Activated CD8-positive, alpha-beta T cell treated with anti-CD3 and anti-CD28 coated beads, Interleukin-2, amount 10 ng/mL, durations not matched to agents 7 days and 5 days (primary cell): ENCODE results near the gene LAPTM4A. TPM values are rescaled to one million over a fixed set of nuclear protein-coding genes. Genes with fewer than 3 reads are reported as not detected.
A peak's percentile ranks its signal among the peaks of the same experiment; 100 is the strongest.

Source experiments
- ATAC-seq: fragments of 150-1000 bp; cut with Tn5 transposase; one replicate; pipeline ENCODE4 v1.10.0; 2021; ENCODE audit warnings: moderate library complexity
- CTCF ChIA-PET: fragments of 350-600 bp; sonication (Branson Sonifier 250); formaldehyde crosslinking; loops from one replicate; lab custom pipeline; 2021; ENCODE audit warnings: antibody characterized with exemption; lab: Charles Lee
- POLR2A ChIA-PET: fragments of 350-600 bp; sonication (Branson Sonifier 250); formaldehyde crosslinking; loops from one replicate; lab custom pipeline; 2021; ENCODE audit warnings: antibody characterized with exemption; lab: Charles Lee
- DNase-seq: peaks from one replicate; pipeline ENCODE4 v3.0.0-alpha.2; 2020
- H3K27ac Mint-ChIP-seq: one replicate; pipeline ENCODE4 v1.8.0; 2021; ENCODE audit warnings: mild to moderate bottlenecking, mixed read lengths
- H3K27me3 Mint-ChIP-seq: one replicate; pipeline ENCODE4 v1.8.0; 2021; ENCODE audit warnings: low read depth, mixed read lengths
- H3K36me3 Mint-ChIP-seq: one replicate; pipeline ENCODE4 v1.8.0; 2021; ENCODE audit warnings: low read depth, mixed read lengths
- H3K4me1 Mint-ChIP-seq: one replicate; pipeline ENCODE4 v1.8.0; 2021; ENCODE audit warnings: low read depth, mixed read lengths
- H3K4me3 Mint-ChIP-seq: one replicate; pipeline ENCODE4 v1.8.0; 2021; ENCODE audit warnings: mild to moderate bottlenecking, mixed read lengths
- H3K9me3 Mint-ChIP-seq: one replicate; pipeline ENCODE4 v1.8.0; 2022; ENCODE audit warnings: mixed read lengths; ENCODE audit not compliant: insufficient read depth
- total RNA-seq, 2 experiments: library from RNA; stranded (reverse); gene quantifications; one replicate each; pipeline ENCODE4 v1.2.3, GENCODE V29; 2021

Gene LAPTM4A
- total RNA-seq, 2 experiments from 2014 or later: 19.8 to 21.1 TPM

DNA sequence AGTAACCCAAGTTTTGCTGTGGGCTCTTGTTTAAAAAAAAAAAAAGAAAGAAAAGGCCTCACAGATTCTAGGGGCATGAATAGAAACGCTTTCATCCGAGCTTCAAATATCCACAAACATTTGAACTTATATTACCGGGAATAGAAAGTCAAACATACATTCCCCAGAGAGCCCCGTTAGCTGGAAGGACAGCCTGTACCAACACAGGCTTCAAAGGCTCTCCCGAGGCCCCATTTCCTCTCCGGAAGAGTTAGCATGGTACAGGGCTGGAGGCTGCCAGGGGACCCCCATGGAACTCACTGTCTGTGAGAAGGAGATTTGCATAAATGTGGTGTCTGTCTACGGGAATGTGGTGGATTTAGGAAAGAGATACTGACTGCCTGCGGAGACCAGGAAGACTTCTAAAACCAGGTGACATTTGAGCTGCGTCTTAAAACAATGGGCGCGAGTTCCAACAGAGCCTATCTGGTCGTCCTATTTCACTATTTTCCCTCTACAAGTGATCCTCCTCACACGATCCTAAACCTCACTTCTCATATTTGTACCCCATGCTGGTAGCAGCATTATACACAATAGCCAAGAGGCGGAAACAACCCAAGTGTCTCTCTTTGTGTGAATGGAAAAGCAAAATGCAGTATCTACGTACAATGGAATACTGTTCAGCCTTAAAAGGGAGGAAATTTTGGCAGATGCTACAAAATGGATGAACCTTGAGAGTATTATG is 38.1 kb downstream of the LAPTM4A start:
- no peak overlapping the region for H3K27ac Mint-ChIP-seq
- DNase-seq: no peak
- H3K9me3 Mint-ChIP-seq: no peaks in the 10 kb centered on the region
- no peak for ATAC-seq
- peaks cover 48% of the 10 kb centered on the region for H3K27me3 Mint-ChIP-seq
- ChIA-PET POLR2A (no interaction called here), CTCF (interaction anchor here (0.9 to 3.7 kb wide), 6 partner anchors 21 to 87 kb away, joined by 3 to 34 read pairs (median 10); no protein-coding TSS in a partner anchor)
- peaks cover 12% of the 10 kb centered on the region for H3K4me1 Mint-ChIP-seq
- H3K4me3 Mint-ChIP-seq: peak overlapping the region; percentile 60
- no peaks in the 10 kb centered on the region for H3K36me3 Mint-ChIP-seq

DNA sequence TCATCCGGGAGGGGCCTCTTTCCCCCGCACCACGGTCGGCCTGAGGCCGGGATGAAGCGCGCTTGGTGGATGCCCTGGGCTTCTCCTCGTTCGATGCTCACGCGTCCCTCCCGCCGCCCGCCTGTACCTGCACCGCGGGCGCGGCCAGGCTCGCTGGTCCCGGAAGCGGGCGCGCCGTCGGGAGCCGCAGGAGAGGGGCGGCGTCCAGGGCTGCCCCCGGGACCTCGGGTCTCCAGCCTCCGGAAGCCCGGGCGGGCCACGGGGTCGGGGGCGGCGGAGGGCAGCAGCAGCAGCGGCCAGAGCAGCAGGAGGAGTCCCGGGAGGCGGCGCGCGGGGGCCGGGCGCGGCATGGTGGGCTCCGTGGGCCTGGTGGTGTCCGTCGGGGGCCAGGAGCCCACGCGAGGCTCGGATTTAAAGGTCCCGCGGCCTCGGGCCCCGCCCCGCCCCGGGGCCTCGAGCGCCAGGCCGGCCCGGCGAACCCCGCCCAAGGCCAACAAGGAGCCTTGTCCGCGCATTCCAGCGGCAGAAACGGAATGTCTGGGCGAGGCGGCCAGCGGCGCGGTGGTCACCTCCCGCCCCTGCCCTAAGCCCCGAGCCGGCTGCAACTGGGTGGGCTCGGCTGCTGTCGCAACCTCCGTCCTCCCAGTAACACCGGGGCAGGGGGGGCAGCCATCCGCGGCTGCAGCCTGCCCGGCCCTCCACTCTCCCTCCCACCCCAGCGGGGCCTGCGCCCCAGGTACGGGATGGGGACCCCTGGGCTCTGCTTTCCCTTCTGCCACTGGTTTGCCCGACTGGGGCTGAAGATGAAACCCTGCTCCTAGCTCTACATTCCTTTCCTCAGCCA is 38.9 kb downstream of the LAPTM4A start, which contains the start of gene MATN3:
TSS of gene MATN3 (minus strand) at position 387 of the 844 bp plus-strand sequence. CDS start at position 350, 37 bp downstream.
- ATAC-seq (peak; percentile 71), DNase-seq (no peak)
- CTCF ChIA-PET: interaction anchor here (0.9 to 3.7 kb wide), 4 partner anchors 35 to 88 kb away, joined by 3 to 17 read pairs (median 3); no protein-coding TSS in a partner anchor
- no peaks in the 10 kb centered on the region for H3K36me3 Mint-ChIP-seq
- H3K4me1 Mint-ChIP-seq: peaks cover 12% of the 10 kb centered on the region
- no peak within 1 kb of the TSS for H3K27ac Mint-ChIP-seq
- H3K27me3 Mint-ChIP-seq: peaks cover 53% of the 10 kb centered on the region
- no peaks in the 10 kb centered on the region for H3K9me3 Mint-ChIP-seq
- peak within 1 kb of the TSS; percentile 60 for H3K4me3 Mint-ChIP-seq
- POLR2A ChIA-PET: no interaction called here

DNA sequence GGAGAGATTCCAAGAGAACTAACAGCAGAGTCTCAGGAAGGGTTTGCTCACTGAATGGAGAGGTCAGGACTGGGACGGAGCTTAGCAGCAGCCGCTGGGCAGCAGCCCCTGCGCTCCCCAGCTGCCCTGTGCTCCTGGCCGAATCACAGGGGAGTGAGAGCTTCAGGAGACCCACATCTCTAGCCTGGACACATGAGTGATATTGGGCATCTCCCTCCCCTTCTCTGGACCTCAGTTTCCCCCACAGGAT is 39.5 kb downstream of the LAPTM4A start:
- DNase-seq: no peak
- CTCF ChIA-PET: no interaction called here
- H3K27me3 Mint-ChIP-seq: peaks cover 54% of the 10 kb centered on the region

DNA sequence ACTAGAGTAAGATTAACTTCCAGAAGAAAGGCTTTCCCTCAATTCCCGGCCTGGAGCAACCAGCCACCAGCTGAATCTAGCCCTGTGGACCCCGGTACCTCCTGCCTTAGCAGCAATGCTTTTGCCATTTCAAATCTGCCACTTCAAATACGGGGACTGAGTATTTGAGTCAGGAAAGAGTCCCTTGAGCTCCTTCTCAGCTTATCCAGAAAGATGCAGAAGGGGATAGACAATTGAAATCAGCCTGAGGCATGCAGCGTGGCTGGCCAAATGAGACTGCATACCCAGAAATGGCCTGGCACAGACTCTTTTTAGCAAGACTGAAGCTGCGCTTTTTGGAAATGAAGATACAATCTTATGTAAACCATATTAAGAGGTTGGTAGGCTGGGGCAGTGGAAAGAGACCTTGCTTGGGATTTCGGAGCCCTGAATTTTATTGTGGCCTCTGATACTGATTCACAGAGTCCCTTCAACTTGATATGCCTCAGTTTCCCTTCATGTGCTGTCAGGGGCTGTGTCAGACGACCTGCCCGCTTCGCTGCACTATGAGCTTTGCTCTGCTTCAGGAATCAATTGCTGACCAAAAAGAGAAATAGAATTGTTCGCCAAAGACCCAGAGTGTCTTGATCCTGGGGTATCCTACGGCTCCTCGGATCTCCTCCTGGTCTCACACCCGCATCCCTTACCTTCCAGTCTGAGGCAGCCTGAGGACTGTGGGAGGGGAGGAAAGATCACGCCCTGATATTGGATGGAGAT is 40.0 kb downstream of the LAPTM4A start:
- DNase-seq: no peak
- Mint-ChIP-seq H3K27ac (no peak overlapping the region), H3K9me3 (no peaks in the 10 kb centered on the region), H3K27me3 (peaks cover 54% of the 10 kb centered on the region), H3K4me1 (peaks cover 12% of the 10 kb centered on the region), H3K36me3 (no peaks in the 10 kb centered on the region), H3K4me3 (peak overlapping the region; percentile 56)
- POLR2A ChIA-PET: no interaction called here
- CTCF ChIA-PET: interaction anchor here (1.1 kb wide), 1 partner anchor 55 kb away, joined by 3 read pairs; no protein-coding TSS in a partner anchor
- no peak for ATAC-seq

More for the DNA sequence above, 39.5 kb downstream of the LAPTM4A start:
- Mint-ChIP-seq H3K36me3 (no peaks in the 10 kb centered on the region), H3K4me3 (peak overlapping the region; percentile 56), H3K27ac (no peak overlapping the region), H3K4me1 (peaks cover 12% of the 10 kb centered on the region), H3K9me3 (no peaks in the 10 kb centered on the region)
- ATAC-seq: no peak
- POLR2A ChIA-PET: no interaction called here

DNA sequence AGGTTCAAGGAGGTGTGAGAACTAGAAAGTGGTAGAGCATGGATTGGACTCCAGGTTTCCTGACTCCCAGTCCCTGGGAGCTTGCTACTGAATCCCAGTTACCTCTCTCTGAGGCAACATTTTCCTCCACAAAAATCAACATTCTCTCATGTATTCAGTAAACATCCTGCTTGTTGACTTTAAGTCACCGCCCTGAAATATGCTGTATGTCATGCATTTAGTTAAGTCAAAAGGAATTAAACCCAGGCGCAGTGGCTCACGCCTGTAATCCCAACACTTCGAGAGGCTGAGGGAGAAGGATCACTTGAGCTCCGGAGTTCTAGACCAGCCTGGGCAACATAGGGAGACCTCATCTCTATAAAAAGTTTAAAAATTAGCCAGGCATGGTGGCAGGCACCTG is 42.7 kb downstream of the LAPTM4A start:
- ATAC-seq (no peak), DNase-seq (no peak)
- CTCF ChIA-PET: no interaction called here
- H3K4me1 Mint-ChIP-seq: peaks cover 12% of the 10 kb centered on the region
- H3K36me3 Mint-ChIP-seq: no peaks in the 10 kb centered on the region
- no peaks in the 10 kb centered on the region for H3K9me3 Mint-ChIP-seq
- POLR2A ChIA-PET: no interaction called here
- H3K27me3 Mint-ChIP-seq: peaks cover 44% of the 10 kb centered on the region
- H3K27ac Mint-ChIP-seq: no peak overlapping the region
- no peak overlapping the region for H3K4me3 Mint-ChIP-seq

DNA sequence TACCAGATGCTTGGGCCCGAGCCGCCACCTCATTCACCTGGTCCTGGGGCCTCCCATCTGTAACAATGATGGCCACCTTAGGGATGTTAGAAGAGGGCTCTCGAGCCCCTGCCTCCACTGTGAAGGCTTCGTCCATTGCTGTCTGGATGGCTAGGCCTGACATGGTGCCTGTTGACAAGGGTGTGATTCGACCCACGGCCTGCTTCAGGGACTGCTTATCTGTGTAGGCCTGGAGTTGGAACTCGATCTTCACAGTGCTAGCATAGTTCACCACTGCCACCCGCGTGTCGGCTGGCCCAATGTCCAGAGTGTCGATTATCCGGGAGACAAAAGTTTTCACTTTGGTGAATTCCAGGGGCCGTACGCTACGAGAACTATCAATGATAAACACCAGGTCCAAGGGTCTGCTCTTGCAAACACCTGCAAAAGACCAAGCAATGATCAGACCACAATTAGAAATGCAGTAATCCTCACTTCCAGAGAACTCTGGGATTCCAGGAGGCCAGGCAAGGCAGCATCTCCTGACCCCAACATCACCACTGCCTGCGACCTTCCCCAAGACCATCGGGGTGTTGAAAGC is 45.4 kb downstream of the LAPTM4A start:
- Mint-ChIP-seq H3K36me3 (no peaks in the 10 kb centered on the region), H3K4me1 (no peaks in the 10 kb centered on the region), H3K27me3 (peaks cover 31% of the 10 kb centered on the region), H3K9me3 (no peaks in the 10 kb centered on the region), H3K27ac (no peak overlapping the region), H3K4me3 (no peak overlapping the region)
- ChIA-PET POLR2A (no interaction called here), CTCF (no interaction called here)
- DNase-seq: no peak
- no peak for ATAC-seq

DNA sequence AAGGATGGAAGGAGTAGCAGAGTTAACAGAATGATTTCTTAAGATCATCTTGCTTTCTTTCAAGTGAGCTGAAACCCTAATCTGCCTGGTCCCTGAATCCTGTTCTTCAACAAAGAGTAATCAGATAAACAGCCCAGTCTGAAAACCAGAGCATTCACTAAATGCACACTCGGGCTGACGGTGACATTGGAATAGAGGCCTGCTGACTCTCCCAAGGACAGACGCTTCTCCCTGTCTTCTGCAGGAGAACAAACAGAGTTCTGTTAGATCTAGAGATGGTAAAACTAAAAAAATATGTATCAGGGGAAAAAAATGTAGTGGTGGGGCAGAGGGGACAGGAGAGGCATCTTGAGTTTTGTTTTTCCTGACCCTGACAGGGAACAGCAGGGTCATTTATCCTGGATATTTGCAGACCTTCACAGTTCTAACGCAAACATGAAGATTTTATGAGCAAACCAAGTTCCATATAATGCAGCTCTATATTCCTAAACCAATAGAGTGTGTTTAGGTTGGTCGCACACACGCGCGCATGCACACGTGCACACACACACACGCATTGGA is 46.3 kb downstream of the LAPTM4A start:
- Mint-ChIP-seq H3K9me3 (no peaks in the 10 kb centered on the region), H3K27me3 (peaks cover 28% of the 10 kb centered on the region), H3K4me3 (no peak overlapping the region), H3K4me1 (no peaks in the 10 kb centered on the region), H3K27ac (no peak overlapping the region), H3K36me3 (no peaks in the 10 kb centered on the region)
- ATAC-seq (no peak), DNase-seq (no peak)
- ChIA-PET POLR2A (no interaction called here), CTCF (interaction anchor here (3.9 kb wide), 1 partner anchor 10 kb away, joined by 27 read pairs; no protein-coding TSS in a partner anchor)

DNA sequence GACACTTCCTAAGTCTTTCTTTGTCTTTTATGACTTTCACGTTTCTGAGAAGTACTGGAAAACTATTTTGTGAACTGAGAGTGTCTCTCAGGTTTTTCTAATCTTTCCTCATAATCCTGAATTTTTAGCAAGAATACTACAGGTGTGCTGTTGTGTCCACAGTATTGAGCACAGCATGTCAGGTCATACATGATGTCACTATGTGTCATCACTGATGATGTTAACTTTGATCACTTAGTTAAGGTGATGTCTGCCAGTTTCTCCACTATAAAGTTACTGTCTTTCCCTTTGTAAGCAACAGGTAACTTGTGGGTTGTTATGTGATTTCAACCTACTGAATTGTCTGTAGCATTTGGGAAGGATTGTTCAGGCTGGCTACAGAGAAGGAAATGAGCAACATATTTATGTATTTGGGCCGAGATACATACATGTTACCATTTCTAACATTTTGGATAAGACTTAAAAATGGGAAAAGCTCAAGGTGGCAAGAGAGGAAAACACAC is 50.0 kb downstream of the LAPTM4A start:
- no peaks in the 10 kb centered on the region for H3K9me3 Mint-ChIP-seq
- ATAC-seq (no peak), DNase-seq (no peak)
- peaks cover 26% of the 10 kb centered on the region for H3K27me3 Mint-ChIP-seq
- H3K4me3 Mint-ChIP-seq: no peak overlapping the region
- CTCF ChIA-PET: interaction anchor here (3.9 kb wide), 1 partner anchor 14 kb away, joined by 27 read pairs; no protein-coding TSS in a partner anchor
- POLR2A ChIA-PET: no interaction called here
- no peak overlapping the region for H3K27ac Mint-ChIP-seq
- H3K36me3 Mint-ChIP-seq: no peaks in the 10 kb centered on the region
- H3K4me1 Mint-ChIP-seq: no peaks in the 10 kb centered on the region

DNA sequence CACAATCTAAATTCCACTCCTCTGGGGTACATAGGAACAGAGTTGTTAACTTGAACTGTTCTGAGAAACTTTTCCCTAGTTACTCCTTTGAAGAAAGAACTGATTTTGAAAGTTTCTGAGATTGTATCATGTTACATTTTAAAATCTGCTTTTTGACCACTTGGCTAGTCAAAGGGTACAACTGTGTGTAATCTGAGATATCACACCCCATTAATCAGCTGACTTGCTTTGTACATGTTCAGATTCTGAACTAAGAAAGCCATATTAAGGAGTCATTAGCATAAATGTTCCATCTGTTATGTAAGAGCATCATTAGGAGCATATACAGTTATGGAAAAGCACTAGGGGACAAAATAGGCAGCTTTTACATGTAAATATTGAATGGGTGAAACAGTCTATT is 57.7 kb downstream of the LAPTM4A start:
- no peak for DNase-seq
- POLR2A ChIA-PET: no interaction called here
- Mint-ChIP-seq H3K27me3 (peaks cover 28% of the 10 kb centered on the region), H3K27ac (no peak overlapping the region), H3K9me3 (no peaks in the 10 kb centered on the region), H3K4me3 (no peak overlapping the region), H3K4me1 (peaks cover 18% of the 10 kb centered on the region), H3K36me3 (no peaks in the 10 kb centered on the region)
- CTCF ChIA-PET: interaction anchor here (1.5 kb wide), 1 partner anchor 22 kb away, joined by 8 read pairs; no protein-coding TSS in a partner anchor
- no peak for ATAC-seq

DNA sequence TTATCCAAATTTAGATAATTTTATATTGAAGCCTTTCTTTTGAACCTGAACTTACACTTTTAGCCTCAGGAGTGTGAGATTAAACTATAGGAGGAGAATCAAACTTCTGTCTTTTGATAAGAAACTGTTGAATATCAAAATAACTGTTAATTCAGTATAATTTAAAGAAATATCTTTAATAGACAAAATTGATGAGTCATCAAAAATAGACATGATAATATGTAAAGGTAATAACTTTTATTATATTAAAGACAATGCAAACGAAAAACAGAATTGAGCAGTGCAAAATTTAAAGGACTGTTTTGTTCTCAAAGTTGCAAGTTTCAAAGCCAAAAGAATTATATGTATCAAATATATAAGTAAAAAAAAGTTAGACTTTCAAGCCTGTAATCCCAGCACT is 59.5 kb downstream of the LAPTM4A start:
- H3K9me3 Mint-ChIP-seq: no peaks in the 10 kb centered on the region
- peaks cover 21% of the 10 kb centered on the region for H3K4me1 Mint-ChIP-seq
- CTCF ChIA-PET: interaction anchor here (1.3 kb wide), 1 partner anchor 24 kb away, joined by 8 read pairs; no protein-coding TSS in a partner anchor
- no peaks in the 10 kb centered on the region for H3K36me3 Mint-ChIP-seq
- H3K27ac Mint-ChIP-seq: no peak overlapping the region
- no peak overlapping the region for H3K4me3 Mint-ChIP-seq
- DNase-seq (no peak), ATAC-seq (no peak)
- POLR2A ChIA-PET: no interaction called here
- peaks cover 21% of the 10 kb centered on the region for H3K27me3 Mint-ChIP-seq

DNA sequence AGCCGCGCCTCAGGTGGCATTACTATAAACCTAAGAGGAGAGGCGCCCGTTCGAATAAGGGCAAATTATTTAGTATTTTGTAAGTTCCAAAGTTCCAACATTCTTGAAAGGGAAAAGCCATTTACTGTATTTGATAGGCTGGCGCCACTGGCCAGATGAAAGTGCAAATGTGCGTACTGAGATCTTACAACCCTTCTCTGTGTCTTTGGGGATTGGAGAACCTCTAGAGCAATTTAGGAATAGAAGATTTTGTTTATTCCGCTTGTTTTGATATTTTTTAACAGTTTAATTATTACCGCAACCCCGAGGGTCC is 61.1 kb downstream of the LAPTM4A start:
- POLR2A ChIA-PET: no interaction called here
- peaks cover 21% of the 10 kb centered on the region for H3K4me1 Mint-ChIP-seq
- peak overlapping the region; percentile 85 for H3K4me3 Mint-ChIP-seq
- H3K9me3 Mint-ChIP-seq: no peaks in the 10 kb centered on the region
- peaks cover 21% of the 10 kb centered on the region for H3K27me3 Mint-ChIP-seq
- no peaks in the 10 kb centered on the region for H3K36me3 Mint-ChIP-seq
- CTCF ChIA-PET: interaction anchor here (0.9 to 3.2 kb wide), 2 partner anchors 25 to 101 kb away, joined by 3 to 13 read pairs; no protein-coding TSS in a partner anchor
- DNase-seq (no peak), ATAC-seq (no peak)
- peak overlapping the region; percentile 85 for H3K27ac Mint-ChIP-seq
